ENCODE results near the gene B9D1.

Gene B9D1

DNA sequence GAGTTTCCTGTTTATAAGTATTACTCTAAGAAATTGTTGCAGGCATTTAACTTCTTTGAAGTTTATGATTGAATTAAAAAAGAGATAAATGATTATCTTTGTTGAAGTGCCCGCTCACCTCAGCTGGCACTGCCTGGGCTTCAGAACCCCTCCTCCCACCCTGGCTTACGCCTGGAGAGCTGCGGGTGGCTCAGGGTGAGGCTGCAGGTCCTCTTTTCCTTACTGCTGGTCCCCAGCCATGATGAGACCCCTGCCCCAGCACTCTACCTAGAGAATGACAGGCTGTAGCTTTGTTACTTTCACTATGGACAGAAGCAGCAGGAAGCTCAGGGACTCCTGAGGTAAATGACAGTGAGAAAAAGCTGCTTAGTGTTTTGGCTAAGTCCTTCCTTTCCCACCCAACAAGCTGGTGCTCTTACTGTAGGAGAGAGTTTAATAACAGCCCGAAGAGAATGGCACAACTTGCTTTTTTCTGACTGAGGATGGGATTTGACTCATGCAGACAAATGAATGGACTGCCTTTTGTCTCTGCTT is 63.2 kb downstream of the B9D1 start:
- DNase-seq = no peak

DNA sequence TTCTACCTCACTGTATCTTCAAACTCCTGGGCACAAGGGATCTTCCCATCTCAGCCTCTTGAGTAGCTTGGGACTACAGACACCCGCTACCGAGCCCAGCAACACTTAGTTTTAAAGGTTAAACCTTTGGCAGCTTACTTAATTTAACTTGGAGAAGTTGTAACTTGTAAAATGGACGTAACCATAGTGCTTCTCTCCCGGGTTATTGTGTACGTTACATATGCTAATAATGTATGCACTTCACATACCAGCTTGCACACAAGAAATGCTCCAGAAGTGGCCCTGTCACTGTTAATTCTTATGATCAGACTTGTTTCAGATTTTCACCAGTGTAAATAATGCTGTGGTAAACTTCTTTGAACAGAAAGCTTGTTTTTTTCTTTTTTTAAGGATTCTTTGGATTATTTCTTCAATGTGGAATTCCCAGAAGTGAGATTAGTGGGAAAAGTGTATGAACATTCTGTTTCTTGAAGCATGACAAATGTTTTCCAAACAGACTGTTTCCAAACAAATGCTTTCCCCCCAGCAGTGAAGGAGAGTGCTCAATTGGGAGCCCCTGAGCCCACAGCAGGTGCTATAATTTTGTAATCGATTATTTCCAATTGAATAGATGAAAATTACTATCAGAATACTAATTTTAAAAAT is 63.8 kb downstream of the B9D1 start:
- no peak for DNase-seq

DNA sequence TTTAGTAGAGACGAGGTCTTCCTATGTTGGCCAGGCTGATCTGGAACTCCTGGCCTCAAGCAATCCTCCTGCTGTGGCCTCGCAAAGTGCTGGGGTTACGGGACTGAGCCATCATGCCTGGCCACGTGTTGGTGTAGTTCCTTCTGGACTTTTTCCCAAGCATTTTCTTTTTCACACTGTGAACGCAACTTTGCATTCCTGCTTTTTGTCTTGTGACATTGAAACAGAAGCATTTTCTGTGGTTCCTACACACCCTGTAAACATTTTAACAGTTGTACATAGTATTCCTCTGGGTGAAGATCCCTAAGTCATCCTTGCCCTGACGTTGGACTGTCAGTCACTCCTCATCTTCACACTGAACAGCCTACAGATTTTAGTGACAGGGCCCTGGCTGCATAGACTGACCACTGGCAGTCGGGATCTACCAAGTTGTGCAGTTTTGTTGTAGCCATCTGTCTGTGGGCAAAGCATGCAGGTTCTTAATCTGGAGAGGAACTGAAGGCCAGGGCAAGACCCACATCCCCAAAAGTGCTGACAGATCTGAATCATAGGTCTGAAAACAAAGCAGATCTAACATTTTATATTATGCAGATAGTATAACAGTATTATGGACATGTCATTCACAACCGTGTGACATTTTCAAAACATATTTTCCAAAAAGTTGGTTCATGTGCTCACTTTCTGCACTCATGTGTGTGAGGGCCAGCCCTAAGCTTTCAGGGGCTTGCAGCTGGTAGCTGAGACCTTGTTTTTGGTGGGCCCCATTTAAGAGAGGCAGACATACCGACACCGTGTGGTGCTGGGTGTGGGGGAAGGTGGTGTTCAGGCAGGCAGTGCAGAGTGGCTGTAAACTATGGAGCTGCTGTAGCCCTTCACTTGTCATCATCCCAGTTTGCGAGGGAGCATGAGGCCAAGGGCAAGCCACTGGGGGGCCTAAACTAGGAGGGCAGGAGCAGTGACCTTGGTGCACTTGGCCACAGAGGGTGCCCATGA is 65.4 kb downstream of the B9D1 start:
- no peak for DNase-seq

DNA sequence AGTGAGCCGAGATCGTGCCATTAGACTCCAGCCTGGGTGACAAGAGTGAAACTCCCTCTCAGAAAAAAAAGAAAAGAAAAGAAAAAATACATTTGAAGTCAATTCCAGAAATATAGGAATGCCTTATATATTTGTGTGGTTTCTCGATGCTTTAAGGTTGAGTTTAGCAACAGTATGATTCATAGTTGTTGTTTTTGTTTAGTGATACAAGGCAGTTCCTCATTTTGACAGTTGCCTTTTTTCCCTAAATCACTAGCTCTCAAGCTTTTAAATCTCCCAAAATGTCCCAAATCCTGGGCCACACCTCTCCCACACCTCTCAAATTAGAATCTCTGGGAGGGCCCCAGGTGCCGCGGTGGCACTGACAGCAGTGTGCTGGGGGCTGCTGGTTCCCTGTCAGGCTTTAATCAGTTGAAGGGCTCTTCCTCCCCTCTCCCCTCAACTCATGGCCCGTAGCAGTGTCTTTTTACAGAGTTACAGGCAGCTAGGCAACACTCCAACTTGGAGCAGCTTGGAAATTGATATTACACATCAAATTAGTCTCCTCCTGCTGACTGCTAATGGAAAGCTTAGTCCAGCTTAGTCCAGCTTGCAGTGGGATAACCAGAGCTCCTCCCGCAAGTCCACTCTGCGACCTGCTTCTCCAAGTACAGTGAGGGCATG is 66.9 kb downstream of the B9D1 start:
- DNase-seq = peak; percentile 57

DNA sequence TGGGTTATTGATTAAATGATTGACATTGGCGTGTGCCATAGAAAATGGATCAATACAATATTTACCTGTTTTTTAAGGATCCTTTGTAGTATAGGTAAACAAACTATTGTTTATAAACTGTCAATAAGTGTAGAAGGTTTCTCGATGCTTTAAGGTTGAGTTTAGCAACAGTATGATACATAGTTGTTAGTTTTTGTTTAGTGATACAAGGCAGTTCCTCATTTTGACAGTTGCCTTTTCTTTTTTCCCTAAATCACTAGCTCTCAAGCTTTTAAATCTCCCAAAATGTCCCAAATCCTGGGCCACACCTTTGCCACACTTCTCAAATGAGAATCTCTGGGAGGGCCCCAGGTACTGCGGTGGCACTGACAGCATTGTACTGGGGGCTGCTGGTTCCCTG is 68.1 kb downstream of the B9D1 start:
- peak; percentile 41 for DNase-seq
